ENCODE data around the gene KLHL30.
"Not testable (repeated sequence)": the region's sequence is repeated elsewhere in the genome, so short reads cannot be mapped to it uniquely, and the experiment has no call there.

The KLHL30 gene

GRCh38 chr2:238170386-238171071, 32.1 kb downstream of the KLHL30 start:
- no peaks in the 10 kb centered on the region for H3K9me3 Mint-ChIP-seq
- no peaks in the 10 kb centered on the region for H3K27me3 Mint-ChIP-seq
- H3K4me1 Mint-ChIP-seq: no peaks in the 10 kb centered on the region
- DNase-seq (ENCODE audit: low spot score in 2 of 2): no peak
- no peak overlapping the region for H3K27ac Mint-ChIP-seq
- no peak overlapping the region for H3K4me3 Mint-ChIP-seq
- H3K36me3 Mint-ChIP-seq: peaks cover 32% of the 10 kb centered on the region
- ATAC-seq (ENCODE audit: low read depth): no peak

GRCh38 chr2:238171072-238171431, 32.6 kb downstream of the KLHL30 start:
- not testable (repeated sequence) for H3K27me3 Mint-ChIP-seq; H3K27ac Mint-ChIP-seq; H3K4me1 Mint-ChIP-seq; DNase-seq (ENCODE audit: low spot score in 2 of 2); H3K4me3 Mint-ChIP-seq; ATAC-seq (ENCODE audit: low read depth); H3K9me3 Mint-ChIP-seq
- H3K36me3 Mint-ChIP-seq: peaks cover 32% of the 10 kb centered on the region

GRCh38 chr2:238171575-238172187, 33.2 kb downstream of the KLHL30 start:
- no peaks in the 10 kb centered on the region for H3K4me1 Mint-ChIP-seq
- no peak for ATAC-seq (ENCODE audit: low read depth)
- H3K27me3 Mint-ChIP-seq: no peaks in the 10 kb centered on the region
- H3K36me3 Mint-ChIP-seq: peaks cover 38% of the 10 kb centered on the region
- H3K4me3 Mint-ChIP-seq: no peak overlapping the region
- no peaks in the 10 kb centered on the region for H3K9me3 Mint-ChIP-seq
- H3K27ac Mint-ChIP-seq: no peak overlapping the region
- no peak for DNase-seq (ENCODE audit: low spot score in 2 of 2)

- peaks cover 44% of the 10 kb centered on the region for H3K36me3 Mint-ChIP-seq
These were observed 34.0 kb downstream of the KLHL30 start for GRCh38 chr2:238172439-238172838.

GRCh38 chr2:238173692-238174091, 35.2 kb downstream of the KLHL30 start:
- no peak for ATAC-seq (ENCODE audit: low read depth)
- Mint-ChIP-seq H3K4me3 (no peak overlapping the region), H3K9me3 (no peaks in the 10 kb centered on the region), H3K4me1 (no peaks in the 10 kb centered on the region), H3K27me3 (no peaks in the 10 kb centered on the region), H3K36me3 (peaks cover 45% of the 10 kb centered on the region), H3K27ac (no peak overlapping the region)
- DNase-seq (ENCODE audit: low spot score in 2 of 2): no peak

More at GRCh38 chr2:238172439-238172838, 34.0 kb downstream of the KLHL30 start:
- no peaks in the 10 kb centered on the region for H3K9me3 Mint-ChIP-seq
- no peak overlapping the region for H3K27ac Mint-ChIP-seq
- no peak overlapping the region for H3K4me3 Mint-ChIP-seq
- no peak for DNase-seq (ENCODE audit: low spot score in 2 of 2)
- ATAC-seq (ENCODE audit: low read depth): no peak
- H3K27me3 Mint-ChIP-seq: no peaks in the 10 kb centered on the region
- no peaks in the 10 kb centered on the region for H3K4me1 Mint-ChIP-seq

GRCh38 chr2:238174291-238174690, 35.8 kb downstream of the KLHL30 start:
- no peak for DNase-seq (ENCODE audit: low spot score in 2 of 2)
- Mint-ChIP-seq H3K27me3 (no peaks in the 10 kb centered on the region), H3K36me3 (peaks cover 50% of the 10 kb centered on the region), H3K4me1 (no peaks in the 10 kb centered on the region), H3K9me3 (no peaks in the 10 kb centered on the region), H3K27ac (no peak overlapping the region), H3K4me3 (no peak overlapping the region)
- no peak for ATAC-seq (ENCODE audit: low read depth)

- Mint-ChIP-seq H3K27ac (no peak overlapping the region), H3K4me1 (no peaks in the 10 kb centered on the region), H3K9me3 (no peaks in the 10 kb centered on the region), H3K27me3 (no peaks in the 10 kb centered on the region), H3K36me3 (peaks cover 53% of the 10 kb centered on the region), H3K4me3 (no peak overlapping the region)
- no peak for ATAC-seq (ENCODE audit: low read depth)
- DNase-seq (ENCODE audit: low spot score in 2 of 2): no peak
These were observed 36.2 kb downstream of the KLHL30 start for GRCh38 chr2:238174701-238175100.

- ATAC-seq (ENCODE audit: low read depth) (no peak), DNase-seq (ENCODE audit: low spot score in 2 of 2) (no peak)
- Mint-ChIP-seq H3K4me3 (no peak overlapping the region), H3K9me3 (no peaks in the 10 kb centered on the region), H3K4me1 (no peaks in the 10 kb centered on the region), H3K27ac (no peak overlapping the region), H3K36me3 (peaks cover 50% of the 10 kb centered on the region), H3K27me3 (no peaks in the 10 kb centered on the region)
These were observed 38.1 kb downstream of the KLHL30 start for GRCh38 chr2:238176613-238177012.

- ATAC-seq (ENCODE audit: low read depth) (no peak), DNase-seq (ENCODE audit: low spot score in 2 of 2) (no peak)
- Mint-ChIP-seq H3K4me3 (no peak overlapping the region), H3K36me3 (peaks cover 52% of the 10 kb centered on the region), H3K27ac (no peak overlapping the region), H3K27me3 (no peaks in the 10 kb centered on the region), H3K9me3 (no peaks in the 10 kb centered on the region), H3K4me1 (no peaks in the 10 kb centered on the region)
These were observed 42.1 kb downstream of the KLHL30 start for GRCh38 chr2:238180554-238180953.

- no peak for DNase-seq (ENCODE audit: low spot score in 2 of 2)
- Mint-ChIP-seq H3K4me3 (no peak overlapping the region), H3K9me3 (no peaks in the 10 kb centered on the region), H3K4me1 (no peaks in the 10 kb centered on the region), H3K27ac (no peak overlapping the region), H3K36me3 (peaks cover 44% of the 10 kb centered on the region), H3K27me3 (no peaks in the 10 kb centered on the region)
- ATAC-seq (ENCODE audit: low read depth): no peak
These were observed 43.9 kb downstream of the KLHL30 start for GRCh38 chr2:238182362-238182761.

- ATAC-seq (ENCODE audit: low read depth): no peak
These were observed 45.4 kb downstream of the KLHL30 start for GRCh38 chr2:238183821-238184220.

GRCh38 chr2:238187618-238188548, 49.4 kb downstream of the KLHL30 start:
- no peaks in the 10 kb centered on the region for H3K4me1 Mint-ChIP-seq
- ATAC-seq (ENCODE audit: low read depth): no peak
- H3K9me3 Mint-ChIP-seq: no peaks in the 10 kb centered on the region
- H3K27me3 Mint-ChIP-seq: no peaks in the 10 kb centered on the region
- H3K36me3 Mint-ChIP-seq: peaks cover 34% of the 10 kb centered on the region
- H3K4me3 Mint-ChIP-seq: no peak overlapping the region
- no peak for DNase-seq (ENCODE audit: low spot score in 2 of 2)
- H3K27ac Mint-ChIP-seq: peak overlapping the region; percentile 28

More at GRCh38 chr2:238183821-238184220, 45.4 kb downstream of the KLHL30 start:
- H3K4me3 Mint-ChIP-seq: no peak overlapping the region
- peaks cover 48% of the 10 kb centered on the region for H3K36me3 Mint-ChIP-seq
- no peaks in the 10 kb centered on the region for H3K9me3 Mint-ChIP-seq
- DNase-seq (ENCODE audit: low spot score in 2 of 2): no peak
- no peaks in the 10 kb centered on the region for H3K27me3 Mint-ChIP-seq
- no peak overlapping the region for H3K27ac Mint-ChIP-seq
- H3K4me1 Mint-ChIP-seq: no peaks in the 10 kb centered on the region

- no peak for ATAC-seq (ENCODE audit: low read depth)
- peaks cover 26% of the 10 kb centered on the region for H3K36me3 Mint-ChIP-seq
- H3K9me3 Mint-ChIP-seq: no peaks in the 10 kb centered on the region
- no peaks in the 10 kb centered on the region for H3K4me1 Mint-ChIP-seq
- DNase-seq (ENCODE audit: low spot score in 2 of 2): no peak
- no peak overlapping the region for H3K27ac Mint-ChIP-seq
- H3K4me3 Mint-ChIP-seq: no peak overlapping the region
- H3K27me3 Mint-ChIP-seq: no peaks in the 10 kb centered on the region
These were observed 52.0 kb downstream of the KLHL30 start for GRCh38 chr2:238190445-238190844.

Measured in memory B cell (primary cell).